MM.1S (cell line): Measurements from ENCODE around the gene SHC1.

Source experiments
- DNase-seq: peaks from one replicate; pipeline ENCODE4 v3.0.0-alpha.2; 2015
- H2AFZ ChIP-seq: fragments of 300-600 bp; sonication (generic); 2 replicates; pipeline ENCODE4 v1.6.0; 2016; ENCODE audit warnings: antibody characterized with exemption, low read length
- H3F3A ChIP-seq: fragments of 300-600 bp; sonication (generic); 2 replicates; pipeline ENCODE4 v1.6.1; 2016; ENCODE audit warnings: mild to moderate bottlenecking, antibody characterized with exemption, low read length, moderate library complexity, mixed read lengths; ENCODE audit not compliant: insufficient read depth
- H3K27ac ChIP-seq: fragments of 300-600 bp; sonication (generic); 2 replicates; pipeline ENCODE4 v1.5.1; 2016; ENCODE audit warnings: mild to moderate bottlenecking, low read length
- H3K27me3 ChIP-seq: fragments of 300-600 bp; sonication (generic); replicated peaks from 2 replicates; pipeline ENCODE4 v1.6.0; 2016; ENCODE audit warnings: low read length; ENCODE audit not compliant: insufficient read depth
- H3K36me3 ChIP-seq: fragments of 300-600 bp; sonication (generic); replicated peaks from 2 replicates; pipeline ENCODE4 v1.6.1; 2016; ENCODE audit warnings: mild to moderate bottlenecking, low read length, mixed read lengths; ENCODE audit not compliant: insufficient read depth
- H3K4me1 ChIP-seq: fragments of 300-600 bp; sonication (generic); 2 replicates; pipeline ENCODE4 v1.6.1; 2016; ENCODE audit warnings: low read length, mixed read lengths
- H3K4me2 ChIP-seq: fragments of 300-600 bp; sonication (generic); 2 replicates; pipeline ENCODE4 v1.6.0; 2016; ENCODE audit warnings: low read depth, low read length
- H3K4me3 ChIP-seq: fragments of 300-600 bp; sonication (generic); 2 replicates; pipeline ENCODE4 v1.5.1; 2016; ENCODE audit warnings: low read length, mixed read lengths
- H3K79me2 ChIP-seq: fragments of 300-600 bp; sonication (generic); 2 replicates; pipeline ENCODE4 v1.6.1; 2016; ENCODE audit warnings: mixed run types, low read length, mixed read lengths
- H3K9ac ChIP-seq: fragments of 300-600 bp; sonication (generic); 2 replicates; pipeline ENCODE4 v1.6.1; 2016; ENCODE audit warnings: low read length, mixed read lengths
- H3K9me2 ChIP-seq: fragments of 300-600 bp; sonication (generic); replicated peaks from 2 replicates; pipeline ENCODE4 v1.6.1; 2016; ENCODE audit warnings: mild to moderate bottlenecking, low read length, mixed read lengths; ENCODE audit not compliant: insufficient read depth
- H3K9me3 ChIP-seq: fragments of 300-600 bp; sonication (generic); replicated peaks from 2 replicates; pipeline ENCODE4 v1.6.1; 2016; ENCODE audit warnings: mild to moderate bottlenecking, low read length, mixed read lengths; ENCODE audit not compliant: insufficient read depth
- H4K20me1 ChIP-seq: fragments of 300-600 bp; sonication (generic); 2 replicates; pipeline ENCODE4 v1.6.1; 2016; ENCODE audit warnings: mild to moderate bottlenecking, low read length, moderate library complexity, mixed read lengths; ENCODE audit not compliant: insufficient read depth
- CTCF ChIP-seq: fragments of 300-600 bp; sonication (generic); IDR thresholded peaks from 2 replicates; pipeline ENCODE4 v1.5.1; 2016; ENCODE audit warnings: antibody characterized with exemption, low read length, mixed read lengths
- EZH2 ChIP-seq: fragments of 300-600 bp; sonication (generic); optimal IDR thresholded peaks from 2 replicates; pipeline ENCODE3; 2017; ENCODE audit warnings: low read depth, mild to moderate bottlenecking, antibody characterized with exemption, low read length, mixed read lengths
- EZH2phosphoT487 ChIP-seq: fragments of 300-600 bp; sonication (generic); IDR thresholded peaks from 2 replicates; pipeline ENCODE4 v1.6.1; 2018; ENCODE audit warnings: antibody characterized with exemption, low read length

The SHC1 gene

GRCh38 chr1:154992721-154993571 lies 22.4 kb upstream of the SHC1 start:
- H3K27me3 ChIP-seq: no peaks in the 10 kb centered on the region
- no peak overlapping the region for H2AFZ ChIP-seq
- peaks cover 28% of the 10 kb centered on the region for H3F3A ChIP-seq
- H3K36me3 ChIP-seq: peaks cover 12% of the 10 kb centered on the region
- no peaks in the 10 kb centered on the region for H4K20me1 ChIP-seq
- H3K4me3 ChIP-seq: no peak overlapping the region
- peaks cover 9% of the 10 kb centered on the region; the same call in 1 of the 2 replicates for H3K4me1 ChIP-seq
- DNase-seq: peak; percentile 19
- no peak overlapping the region for H3K9ac ChIP-seq
- no peaks in the 10 kb centered on the region for H3K9me2 ChIP-seq
- no peaks in the 10 kb centered on the region for H3K9me3 ChIP-seq
- H3K79me2 ChIP-seq: peaks cover 24% of the 10 kb centered on the region
- no peak overlapping the region for H3K27ac ChIP-seq
- H3K4me2 ChIP-seq: no peak overlapping the region
- TF ChIP-seq EZH2: no peak
- peak; percentile 22; the same call in 1 of the 2 replicates for TF ChIP-seq CTCF

- Histone ChIP-seq H3K4me3 (no peak overlapping the region), H3K4me1 (peaks cover 9% of the 10 kb centered on the region; the same call in 1 of the 2 replicates), H2AFZ (no peak overlapping the region), H3F3A (peaks cover 22% of the 10 kb centered on the region; the same call in 1 of the 2 replicates), H3K36me3 (peaks cover 16% of the 10 kb centered on the region), H3K9ac (no peak overlapping the region), H3K9me3 (no peaks in the 10 kb centered on the region), H3K79me2 (peaks cover 50% of the 10 kb centered on the region), H3K9me2 (no peaks in the 10 kb centered on the region), H3K27ac (no peak overlapping the region), H3K27me3 (no peaks in the 10 kb centered on the region), H3K4me2 (no peak overlapping the region), H4K20me1 (no peaks in the 10 kb centered on the region)
- no peak for DNase-seq
- TF ChIP-seq EZH2 (no peak), EZH2phosphoT487 (no peak), CTCF (no peak)
These were observed 19.7 kb upstream of the SHC1 start for GRCh38 chr1:154990276-154990675.

GRCh38 chr1:154989195-154989860 lies 18.8 kb upstream of the SHC1 start:
- Histone ChIP-seq H3K9me3 (no peaks in the 10 kb centered on the region), H2AFZ (no peak overlapping the region), H3K27me3 (no peaks in the 10 kb centered on the region), H3K9ac (no peak overlapping the region), H3K9me2 (no peaks in the 10 kb centered on the region), H3K36me3 (peaks cover 16% of the 10 kb centered on the region), H3K4me3 (no peak overlapping the region), H3K4me2 (no peak overlapping the region), H3K27ac (no peak overlapping the region), H3K4me1 (peaks cover 4% of the 10 kb centered on the region; the same call in 1 of the 2 replicates), H4K20me1 (no peaks in the 10 kb centered on the region), H3F3A (peaks cover 25% of the 10 kb centered on the region), H3K79me2 (peaks cover 59% of the 10 kb centered on the region)
- TF ChIP-seq EZH2: no peak
- no peak for TF ChIP-seq EZH2phosphoT487
- no peak for TF ChIP-seq CTCF
- no peak for DNase-seq
